Epidermal melanocyte (primary cell): ENCODE data around the gene COL13A1.

Experiments used
- DNase-seq: peaks from one replicate; pipeline ENCODE4 v3.0.0; 2011; ENCODE audit warnings: low spot score; ENCODE audit not compliant: insufficient read length

The COL13A1 gene

DNA sequence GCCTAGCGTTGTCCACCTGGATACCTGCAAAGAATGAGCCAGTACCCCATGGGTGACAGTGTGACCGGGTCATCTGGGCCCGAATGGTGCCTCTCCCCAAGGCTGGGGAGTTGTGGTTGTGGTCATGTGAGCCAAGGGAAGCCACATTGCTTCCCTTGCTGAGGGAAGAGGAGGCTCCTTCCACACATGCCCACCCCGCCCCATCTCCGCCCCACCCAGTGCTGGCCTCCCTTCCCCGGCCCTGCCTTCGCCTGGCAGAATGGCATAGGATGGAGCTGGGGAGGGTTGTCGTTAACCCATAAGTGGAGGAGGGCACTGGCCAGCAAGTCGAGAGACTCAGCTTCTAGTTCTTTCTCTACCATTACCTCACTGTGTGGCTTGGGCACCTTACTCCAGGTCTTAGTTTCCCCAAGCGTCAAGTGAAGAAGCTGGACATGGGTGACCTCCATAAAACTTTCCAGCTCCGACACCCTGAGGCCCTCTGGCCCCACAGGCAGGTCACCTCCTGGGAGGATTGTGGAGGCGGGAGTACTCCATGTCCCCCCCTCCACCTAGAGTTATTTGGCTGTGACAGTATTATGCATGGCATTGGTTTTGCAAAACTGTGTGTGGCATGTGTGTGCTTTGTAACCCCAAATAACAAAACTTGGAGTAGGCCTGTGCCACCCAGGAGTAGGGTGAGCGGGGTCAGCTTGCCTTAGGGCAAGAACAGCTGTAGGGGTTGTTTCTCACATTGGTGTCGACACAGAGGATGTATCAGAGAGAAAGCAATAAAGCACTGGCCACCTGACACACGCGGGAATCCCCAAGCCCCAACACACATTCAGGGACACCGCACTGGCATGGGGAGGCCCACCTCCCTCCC, 160.4 kb downstream of the COL13A1 start:
- DNase-seq, result no peak

DNA sequence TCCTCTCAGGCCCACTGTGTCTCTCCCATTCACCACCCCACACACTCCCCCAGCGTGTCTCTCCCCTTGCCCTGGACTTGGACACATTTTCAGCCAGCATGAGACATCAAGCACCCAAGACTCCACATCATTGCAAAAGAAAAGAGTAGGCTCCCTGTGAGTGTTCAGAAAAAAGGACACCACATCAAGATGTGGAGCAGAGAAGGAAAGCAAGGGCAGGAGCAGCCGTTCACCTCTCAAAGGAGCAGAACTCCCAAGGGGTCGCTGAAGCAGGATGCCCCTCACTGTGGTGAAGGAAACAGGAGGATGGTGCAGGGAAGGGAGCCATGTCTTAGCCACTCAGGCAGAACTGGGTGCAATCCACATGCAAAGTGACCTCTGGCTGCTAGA, 161.0 kb downstream of the COL13A1 start:
- DNase-seq, result no peak

DNA sequence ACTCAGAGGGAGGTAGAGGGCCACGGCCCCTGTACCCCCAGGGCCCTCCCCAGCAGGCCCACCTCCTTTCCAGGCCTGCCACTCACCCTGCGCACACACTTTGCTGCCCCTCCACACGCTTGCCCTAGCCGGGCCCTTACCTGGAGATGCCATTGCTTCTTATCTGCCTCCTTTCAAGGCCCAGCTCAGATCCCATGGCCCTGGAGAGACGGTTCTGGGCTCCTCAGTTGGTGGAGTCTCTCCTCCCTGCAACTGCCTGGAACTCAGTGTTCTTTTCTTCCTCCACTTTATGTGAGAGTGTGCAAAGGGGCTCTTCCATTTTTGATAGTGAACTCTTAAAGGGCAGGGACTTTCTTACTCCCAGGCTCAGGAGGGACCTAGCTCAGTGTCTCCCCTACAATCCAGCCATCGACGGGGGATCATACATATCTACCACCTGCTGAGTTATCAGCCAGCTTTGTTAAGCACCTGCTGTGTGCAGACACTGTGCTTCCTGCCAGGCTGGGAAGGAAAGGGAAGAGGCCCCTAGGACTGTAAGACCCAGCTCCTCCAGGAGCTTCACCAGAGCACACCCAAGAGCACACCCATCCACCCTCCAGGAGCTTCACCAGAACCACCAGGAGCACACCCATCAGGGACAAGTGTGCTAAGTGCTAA, 161.6 kb downstream of the COL13A1 start:
- no peak for DNase-seq

DNA sequence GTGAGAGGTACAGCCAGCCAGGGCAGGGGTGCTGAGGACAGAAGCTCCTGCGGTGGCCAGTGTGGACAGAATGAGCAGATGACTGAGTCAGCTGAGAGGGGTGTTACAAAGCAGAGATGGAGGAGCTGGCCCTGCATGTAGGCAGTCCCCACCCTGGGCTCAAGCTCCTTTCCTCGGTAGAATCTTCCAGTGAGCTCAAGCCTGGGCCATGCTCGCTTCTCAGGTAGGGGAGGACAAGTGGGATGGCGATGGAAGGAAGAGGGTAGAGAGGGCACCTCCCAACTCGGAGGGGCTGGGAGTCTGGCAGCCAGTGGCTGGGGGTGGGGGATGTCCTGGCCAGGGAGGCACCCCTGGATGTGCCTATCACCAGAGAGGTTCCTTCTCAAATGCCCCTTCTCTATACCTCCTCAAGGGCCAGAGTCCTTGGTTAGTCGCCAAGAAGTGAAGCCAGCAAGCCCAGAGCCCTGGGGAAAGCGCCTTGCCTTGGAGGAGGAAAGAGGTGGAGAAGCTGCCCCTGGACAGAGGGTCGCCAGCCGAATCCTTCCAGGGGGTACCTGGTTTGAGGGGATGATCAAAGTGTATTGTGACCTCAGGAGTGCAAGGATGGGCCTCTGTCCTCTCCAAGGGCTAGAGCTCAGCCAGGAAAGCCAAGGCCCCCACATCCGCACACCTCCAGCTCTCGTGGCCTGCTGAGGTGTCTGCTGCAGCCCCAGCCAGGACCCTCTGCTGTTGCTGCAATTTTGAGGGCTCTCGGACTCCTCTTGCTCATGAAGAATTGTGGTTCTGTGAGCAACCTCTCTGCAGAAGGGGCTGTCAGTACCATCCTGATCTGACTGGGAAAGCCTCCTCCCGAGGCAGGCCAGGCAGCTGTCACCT, 162.4 kb downstream of the COL13A1 start:
- no peak for DNase-seq

DNA sequence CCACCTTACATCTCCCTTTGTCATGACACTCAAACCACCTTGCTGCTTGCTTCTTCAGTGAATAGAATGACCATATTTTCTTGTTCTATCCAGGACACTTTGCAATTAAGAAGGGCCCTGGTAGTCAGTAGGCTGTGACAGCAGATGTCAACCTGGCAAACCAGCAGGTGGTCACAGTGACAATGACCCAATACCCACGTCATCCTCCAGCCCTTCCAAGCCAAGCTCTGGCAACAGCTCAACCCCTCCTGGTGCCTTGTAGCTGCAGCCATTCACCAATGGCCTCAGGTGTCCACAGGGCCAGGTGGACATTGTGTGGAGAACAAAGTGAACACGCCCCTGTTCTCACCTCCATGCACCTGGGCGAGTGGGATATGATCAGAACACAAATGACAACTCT, 163.4 kb downstream of the COL13A1 start:
- no peak for DNase-seq

DNA sequence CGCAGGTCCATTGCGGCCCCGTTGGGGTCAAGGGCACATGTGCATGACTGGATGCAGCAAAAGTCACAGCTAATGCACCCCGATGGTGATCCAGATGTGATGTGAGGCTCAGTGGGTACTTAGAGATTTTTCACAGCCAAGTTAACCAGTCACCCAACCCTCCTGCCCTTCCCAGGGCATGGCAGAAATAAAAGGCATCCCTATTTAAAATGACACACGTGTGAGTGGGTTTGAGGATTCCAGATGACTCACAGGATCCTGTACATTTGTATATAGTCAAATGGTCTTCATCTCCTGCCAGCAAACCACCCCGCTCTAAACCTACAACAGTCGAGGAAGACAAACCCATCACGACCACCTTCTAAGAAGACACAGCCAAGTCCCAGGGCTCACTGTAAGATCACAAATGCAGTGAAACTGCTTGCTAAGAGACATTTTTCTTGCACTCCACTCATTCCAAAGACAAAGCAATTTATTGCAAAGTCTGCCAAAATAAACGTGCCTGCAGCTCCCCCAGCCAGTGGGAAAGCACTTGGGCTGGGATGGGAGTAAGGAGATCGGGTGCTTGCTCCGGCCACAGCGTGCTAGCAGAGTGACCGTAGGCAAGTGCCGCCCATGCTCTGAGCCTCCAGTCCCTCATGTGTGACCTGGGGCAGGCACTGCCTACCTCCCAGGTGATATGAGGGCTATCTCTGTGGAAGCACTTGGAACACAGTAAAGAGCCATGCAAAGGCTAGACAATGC, 164.4 kb downstream of the COL13A1 start:
- DNase-seq, result no peak

DNA sequence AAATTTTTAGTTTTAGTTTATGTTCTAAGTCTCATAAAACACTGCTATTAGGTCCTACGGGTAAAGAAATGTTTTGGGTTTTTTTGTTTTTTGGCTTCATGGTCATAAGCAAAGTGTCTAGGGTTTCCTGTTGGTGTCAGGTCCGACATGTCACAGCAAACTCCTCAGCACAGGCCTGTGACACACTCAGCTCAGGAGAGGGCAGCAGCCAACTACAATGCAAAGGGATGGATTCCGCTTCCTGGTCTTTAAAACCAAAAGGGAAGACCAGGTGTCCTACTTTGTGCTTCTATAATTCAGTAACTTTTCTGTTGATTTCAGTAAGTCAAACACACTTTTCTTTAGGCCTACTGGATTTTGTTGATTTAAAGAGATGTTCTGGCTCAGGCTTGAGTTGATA, 167.1 kb downstream of the COL13A1 start:
- no peak for DNase-seq

DNA sequence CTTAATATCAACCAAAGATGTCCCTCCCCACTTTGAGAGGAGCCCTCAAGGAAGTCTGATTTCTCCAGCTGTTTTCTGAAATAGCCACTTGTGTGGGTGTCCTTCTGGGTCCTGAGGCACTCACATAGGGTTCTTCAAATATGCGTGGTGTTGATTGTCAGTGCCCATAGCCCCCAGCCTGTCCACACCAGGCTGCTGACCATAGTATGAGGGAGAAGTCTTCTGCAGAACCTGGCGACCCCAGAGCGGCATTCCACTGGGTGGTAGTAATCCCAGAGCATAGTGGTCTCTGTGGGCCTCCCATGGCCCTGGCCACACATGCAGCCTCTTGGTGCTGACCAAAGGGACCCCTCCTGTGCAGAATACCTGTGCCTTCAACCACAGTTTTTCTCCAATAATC, 168.3 kb downstream of the COL13A1 start:
- no peak for DNase-seq

DNA sequence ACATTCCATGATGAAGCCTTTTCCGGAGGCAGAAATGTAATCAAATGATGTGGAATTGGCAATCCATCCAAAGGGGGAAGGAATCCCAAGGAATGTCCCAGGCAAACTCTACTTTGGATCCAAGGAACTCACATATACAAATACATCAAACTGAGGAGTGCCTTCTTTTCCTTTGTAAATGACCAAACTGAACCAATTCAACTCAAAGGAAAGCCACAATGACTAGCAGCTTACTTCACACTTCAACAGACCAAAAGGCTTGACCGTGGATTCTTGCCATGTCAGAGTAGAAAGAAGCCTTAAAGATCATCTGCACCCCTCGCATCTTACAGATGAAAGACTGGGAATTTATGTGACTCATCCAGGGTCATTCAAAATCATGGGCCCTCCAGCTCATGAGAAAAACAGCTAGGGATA, 171.3 kb downstream of the COL13A1 start:
- no peak for DNase-seq

DNA sequence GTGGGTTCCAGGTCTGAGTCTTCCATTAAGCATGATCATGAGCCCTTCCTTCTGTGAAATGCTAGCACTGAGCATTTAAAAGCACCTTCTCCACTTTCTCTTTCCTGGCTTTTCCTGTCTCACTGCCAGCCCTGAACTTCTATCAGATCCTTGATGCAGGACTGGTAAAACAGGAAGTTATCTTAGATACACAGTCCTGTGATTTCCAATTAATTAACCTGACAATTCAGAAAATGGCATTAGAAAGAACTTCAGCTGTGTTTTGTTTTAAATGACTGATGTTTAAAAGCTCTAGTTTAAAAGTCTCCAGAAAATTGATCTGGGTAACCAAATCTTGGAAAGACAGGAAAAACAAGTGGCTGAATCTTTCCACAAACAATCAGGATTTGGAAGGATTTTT, 172.0 kb downstream of the COL13A1 start:
- DNase-seq, result no peak

DNA sequence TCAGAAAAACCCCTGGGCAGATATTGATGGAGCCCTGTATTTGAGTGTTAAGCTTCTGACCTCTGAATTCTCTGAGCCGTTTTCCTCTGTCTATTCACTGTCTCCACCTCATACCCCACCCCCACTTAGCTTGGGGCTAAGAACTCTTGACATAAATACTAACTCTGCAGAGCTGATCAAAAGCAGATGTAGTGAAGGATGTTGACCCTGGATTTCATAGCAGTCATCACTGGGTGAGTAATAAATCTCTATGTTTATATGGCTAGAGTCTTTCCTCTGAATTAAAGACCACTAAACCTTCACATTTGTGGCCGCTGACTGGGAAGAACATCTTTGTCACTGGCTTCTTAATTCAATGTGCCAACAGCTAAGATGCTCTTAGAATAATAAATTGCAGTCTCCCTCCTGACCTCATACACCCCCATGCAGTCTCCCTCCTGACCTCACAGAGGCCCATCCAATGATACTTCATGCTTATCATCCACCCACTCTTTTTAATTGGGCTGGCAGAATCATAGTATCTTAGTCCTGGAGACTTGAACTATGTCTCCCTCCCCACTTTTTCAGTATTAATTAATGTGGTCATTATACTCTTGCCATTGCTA, 172.9 kb downstream of the COL13A1 start:
- no peak for DNase-seq

DNA sequence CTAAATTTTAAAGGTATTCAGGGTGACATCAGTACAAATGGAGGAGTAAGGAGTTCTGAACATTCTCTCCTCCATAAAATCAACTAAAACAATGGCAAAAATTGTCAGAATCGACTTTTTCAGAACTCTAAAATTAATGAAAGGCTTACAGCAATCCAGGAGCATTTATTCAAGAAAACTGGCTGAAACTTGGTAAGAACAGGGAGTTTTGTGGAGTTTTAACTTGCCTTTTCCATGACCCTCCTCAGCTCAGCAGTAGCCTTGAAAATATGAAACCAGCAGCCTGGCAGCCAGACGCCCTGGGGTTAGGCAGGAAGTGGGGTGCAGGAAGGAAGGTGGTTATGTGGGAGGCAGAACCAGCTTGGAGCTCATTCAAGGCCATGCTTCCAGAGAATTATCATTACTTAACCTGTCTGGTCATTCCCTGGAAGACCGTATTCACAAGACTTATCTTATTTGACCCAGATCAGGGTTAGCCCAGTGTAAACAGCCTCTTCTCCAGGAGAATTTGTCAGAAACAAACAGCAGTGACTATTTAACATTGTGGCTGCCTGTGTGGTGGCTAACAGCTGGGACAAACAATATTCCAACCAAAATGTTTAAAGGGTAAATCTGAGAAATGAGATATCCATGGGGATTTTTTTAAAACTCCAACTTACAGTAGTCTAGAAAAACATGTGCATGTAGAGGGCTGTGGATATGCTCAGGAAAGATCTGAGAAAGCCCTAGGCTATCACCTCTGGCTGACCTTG, 175.3 kb downstream of the COL13A1 start:
- no peak for DNase-seq

DNA sequence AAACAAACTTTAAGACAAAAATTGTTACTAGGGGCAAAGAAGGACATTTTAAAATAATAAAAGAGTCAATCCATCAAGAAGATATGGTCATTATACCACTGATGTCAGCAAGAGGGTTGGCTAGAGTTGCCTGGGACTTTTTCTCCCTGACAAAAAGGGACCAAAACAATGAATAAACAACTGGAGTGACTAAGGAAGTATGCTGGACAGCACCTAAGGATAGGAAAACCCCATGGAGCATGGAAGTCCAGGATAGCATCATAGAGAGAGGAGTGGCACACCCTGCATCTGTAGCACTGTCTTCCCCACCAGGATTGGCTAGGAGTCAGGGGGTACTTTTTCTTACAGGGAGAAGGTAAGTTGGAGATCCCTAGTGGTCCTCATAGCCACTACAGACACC, 177.5 kb downstream of the COL13A1 start:
- no peak for DNase-seq

DNA sequence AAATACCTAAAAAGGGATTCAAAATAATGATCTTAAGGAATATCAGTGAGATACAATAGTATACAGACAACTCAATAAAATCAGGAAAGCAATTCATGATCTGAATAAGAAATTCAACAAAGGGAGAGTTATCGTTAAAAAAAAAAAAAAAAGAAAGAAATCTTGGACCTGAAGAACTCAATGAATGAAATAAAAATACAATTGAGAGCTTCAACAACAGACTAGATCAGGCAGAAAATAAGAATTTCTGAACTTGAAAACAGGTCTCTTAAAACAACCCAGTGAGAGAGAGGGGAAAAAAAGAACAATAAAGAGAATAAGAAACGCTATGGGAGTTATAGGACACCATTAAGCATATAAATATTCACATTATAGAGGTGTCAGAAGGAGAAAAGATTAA, 179.0 kb downstream of the COL13A1 start:
- DNase-seq, result no peak

DNA sequence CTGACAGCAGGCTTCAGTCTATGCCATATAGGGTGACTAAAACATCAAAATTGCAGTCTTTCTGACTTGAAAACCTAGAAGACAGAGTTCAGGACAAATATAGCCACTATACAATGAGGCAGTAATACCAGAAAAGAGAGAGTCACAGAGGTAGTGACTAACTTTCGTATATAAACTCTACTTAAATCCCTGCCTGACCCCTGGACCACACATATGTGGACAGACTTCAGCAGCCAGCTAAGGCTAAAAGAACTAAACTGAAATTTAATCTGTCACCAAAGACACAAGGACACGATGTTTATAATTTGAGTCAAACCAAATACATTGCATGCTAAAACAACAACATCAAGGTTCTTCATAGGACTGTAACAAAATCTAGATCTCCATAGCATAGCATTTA, 186.4 kb downstream of the COL13A1 start:
- DNase-seq, result no peak

DNA sequence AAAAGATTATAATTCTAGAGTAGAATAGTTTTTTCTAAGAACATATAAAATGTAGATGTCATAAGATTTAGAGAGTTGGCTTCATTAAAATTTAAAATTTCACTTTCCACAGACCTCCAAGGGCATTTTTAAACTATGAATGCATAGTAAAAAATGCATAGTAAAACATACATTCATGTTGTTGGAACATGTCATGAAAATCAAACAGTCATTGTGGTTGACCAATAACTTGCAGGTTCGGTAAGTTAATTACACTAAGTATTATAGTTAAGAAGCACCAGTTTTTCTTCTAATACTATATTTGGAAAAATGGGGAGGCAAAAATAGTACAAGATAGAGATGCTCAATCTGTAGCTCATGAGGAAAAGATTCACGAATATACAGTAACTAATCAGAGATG, 189.4 kb downstream of the COL13A1 start:
- no peak for DNase-seq

DNA sequence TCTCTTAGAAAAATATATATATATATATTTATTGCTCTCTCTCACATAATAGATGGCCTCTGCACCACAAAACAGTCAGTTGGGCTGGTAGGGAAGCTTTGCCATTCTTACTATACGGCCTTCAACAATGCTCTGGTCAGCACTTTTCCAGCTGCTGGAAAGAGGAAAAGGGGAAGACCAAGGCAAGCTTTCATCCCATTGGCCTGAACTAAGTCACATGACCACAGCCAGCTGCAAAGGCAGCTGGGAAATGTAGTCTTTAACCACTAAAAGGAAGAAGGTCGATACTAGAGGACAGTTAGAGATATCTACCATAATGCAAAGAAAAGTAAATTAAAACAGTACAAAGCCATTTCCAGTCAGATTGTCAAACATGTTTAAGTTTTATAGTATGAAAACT, 192.6 kb downstream of the COL13A1 start:
- DNase-seq, result no peak

DNA sequence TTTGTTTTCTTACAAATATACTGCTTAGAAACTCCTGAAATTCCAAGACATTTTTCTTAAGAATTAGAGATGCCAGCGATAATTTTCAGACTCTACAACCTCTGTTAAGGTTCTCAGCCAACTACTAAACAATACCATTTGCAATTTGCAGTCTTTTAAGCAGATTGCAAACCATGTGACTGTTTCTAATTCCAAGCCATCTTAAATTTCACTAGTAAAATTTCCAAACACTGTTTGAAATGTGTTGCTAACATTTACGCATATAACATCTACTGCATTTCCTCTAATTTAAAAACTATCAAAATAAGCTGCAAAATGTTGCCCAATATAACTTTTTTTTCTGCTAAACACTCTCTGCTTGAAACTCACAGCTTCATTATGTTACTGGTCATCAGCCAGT, 194.9 kb downstream of the COL13A1 start:
- no peak for DNase-seq

DNA sequence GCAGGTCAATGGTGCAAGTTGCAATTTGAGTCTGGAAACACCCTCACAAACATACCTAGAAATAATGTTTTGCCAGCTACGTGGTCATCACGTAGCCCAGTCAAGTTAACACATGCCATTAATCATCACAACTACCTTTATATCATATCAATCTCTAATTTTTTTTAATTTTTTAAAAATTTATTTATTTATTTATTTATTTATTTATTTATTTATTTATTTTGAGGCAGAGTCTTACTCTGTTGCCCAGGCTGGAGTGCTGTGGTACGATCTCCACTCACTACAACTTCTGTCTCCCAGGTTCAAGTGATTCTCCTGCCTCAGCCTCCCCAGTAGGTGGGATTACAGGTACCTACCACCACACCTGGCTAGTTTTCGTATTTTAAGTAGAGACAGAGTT, 198.6 kb downstream of the COL13A1 start:
- no peak for DNase-seq

DNA sequence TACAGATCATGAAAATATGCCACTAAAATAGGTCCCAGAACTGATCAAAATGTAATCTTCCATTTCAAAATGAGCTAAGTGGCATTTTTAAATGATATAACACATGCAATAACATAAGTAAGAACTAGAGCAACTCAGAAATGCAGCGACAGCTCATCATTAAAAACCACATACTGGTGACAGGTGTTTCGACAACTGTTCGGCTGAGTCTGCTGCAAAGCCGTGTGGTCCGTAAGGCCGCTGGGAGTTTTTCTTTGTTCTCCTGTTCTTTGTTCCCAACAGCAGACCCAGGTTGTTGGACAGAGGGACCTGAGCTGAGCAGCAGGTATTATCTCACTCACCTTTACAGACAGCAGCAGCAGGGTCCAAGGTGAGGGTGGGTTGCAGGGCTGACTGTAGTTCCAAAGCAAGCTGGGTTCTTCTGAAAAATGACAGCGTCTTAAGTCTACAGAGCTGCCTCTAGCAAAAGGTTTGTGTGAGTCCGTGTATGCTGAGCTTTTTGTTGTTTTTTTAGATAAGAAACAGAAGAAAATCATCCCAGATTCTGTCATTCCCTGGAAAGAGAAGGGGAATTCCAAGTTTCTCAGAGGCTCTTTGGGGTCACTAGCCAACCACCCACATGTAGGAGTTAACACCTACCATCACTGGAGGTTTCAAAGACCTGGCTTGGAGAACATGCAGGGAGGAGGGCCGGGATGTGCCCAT, 205.6 kb downstream of the COL13A1 start:
- DNase-seq, result no peak
